NCI-H2171 treated with DMSO at 0.1 percent for 48 hours (cell line): Measurements from ENCODE around the gene FBXO42.
"Not testable (repeated sequence)": the region's sequence is repeated elsewhere in the genome, so short reads cannot be mapped to it uniquely, and the experiment has no call there.

Experiments used
- DNase-seq: peaks from one replicate; lab custom pipeline; 2025; lab: John Stamatoyannopoulos, UW

FBXO42 gene

GRCh38 chr1:16266411-16267118 lies 85.7 kb downstream of the FBXO42 start:
- no peak for DNase-seq

DNA sequence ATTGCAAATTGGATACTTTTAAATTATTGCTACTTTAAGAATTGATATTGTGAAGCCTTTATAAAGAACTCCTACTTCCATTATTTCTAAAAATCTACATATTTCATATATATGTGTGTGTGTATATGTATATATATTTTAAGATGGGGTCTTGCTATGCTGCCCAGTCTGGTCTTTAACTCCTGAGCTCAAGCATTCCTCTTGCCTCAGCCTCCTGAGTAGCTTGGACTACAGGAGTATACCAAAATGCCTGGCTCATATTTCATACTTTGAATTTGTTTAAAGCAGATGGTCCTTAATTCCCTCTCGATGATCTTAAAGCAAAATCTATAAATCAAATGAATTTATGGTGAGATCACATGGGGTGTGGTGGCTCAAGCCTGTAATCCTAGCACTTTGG lies 90.2 kb downstream of the FBXO42 start:
- no peak for DNase-seq

- DNase-seq = no peak
These were observed 91.5 kb downstream of the FBXO42 start for GRCh38 chr1:16260814-16261213.

DNA sequence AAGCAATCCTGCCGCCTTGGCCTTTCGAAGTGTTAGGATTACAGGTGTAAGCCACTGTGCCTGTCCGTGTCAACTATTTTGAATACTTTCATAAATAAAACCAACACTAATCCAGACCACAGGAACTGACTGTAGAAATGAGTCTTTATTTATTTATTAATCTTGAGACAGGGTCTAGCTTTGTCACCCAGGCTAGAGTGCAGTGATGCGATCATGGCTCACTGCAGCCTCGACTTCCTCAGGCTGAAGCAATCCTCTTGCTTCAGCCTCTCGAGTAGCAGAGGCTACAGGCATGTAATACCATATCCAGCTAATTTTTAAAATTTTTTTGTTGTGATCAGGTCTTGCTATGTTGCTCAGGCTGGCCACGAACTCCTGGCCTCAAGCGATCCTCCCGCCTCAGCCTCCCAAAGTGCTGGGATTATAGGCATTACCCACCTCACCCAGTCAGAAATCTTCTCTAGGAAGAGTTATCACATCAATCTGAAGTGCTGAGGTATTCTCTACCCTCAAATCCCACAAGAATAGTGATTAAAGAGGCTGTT lies 93.6 kb downstream of the FBXO42 start:
- no peak for DNase-seq

DNA sequence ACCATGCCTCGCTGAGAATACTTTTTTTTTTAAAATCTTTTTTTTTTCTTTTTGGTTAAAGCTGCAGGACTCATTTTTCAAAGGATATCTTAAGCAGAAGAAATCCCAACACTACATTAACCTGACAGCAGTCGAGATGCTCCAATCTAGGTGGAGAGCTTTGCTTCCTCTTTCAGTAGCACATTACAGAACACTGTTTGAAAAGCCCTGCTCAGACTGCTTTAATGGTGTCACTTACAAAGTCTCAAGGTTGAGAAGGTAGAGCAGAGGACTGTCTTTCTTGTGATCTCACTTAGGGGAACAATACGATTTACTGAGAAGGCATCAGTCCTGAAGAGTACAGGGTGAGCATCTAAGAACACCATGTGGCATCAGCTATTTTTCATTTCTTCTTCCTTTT lies 94.3 kb downstream of the FBXO42 start:
- DNase-seq = no peak

- not testable (repeated sequence) for DNase-seq
These were observed 94.7 kb downstream of the FBXO42 start for GRCh38 chr1:16257556-16257955.

GRCh38 chr1:16256478-16256877 lies 95.8 kb downstream of the FBXO42 start:
- DNase-seq = no peak

DNA sequence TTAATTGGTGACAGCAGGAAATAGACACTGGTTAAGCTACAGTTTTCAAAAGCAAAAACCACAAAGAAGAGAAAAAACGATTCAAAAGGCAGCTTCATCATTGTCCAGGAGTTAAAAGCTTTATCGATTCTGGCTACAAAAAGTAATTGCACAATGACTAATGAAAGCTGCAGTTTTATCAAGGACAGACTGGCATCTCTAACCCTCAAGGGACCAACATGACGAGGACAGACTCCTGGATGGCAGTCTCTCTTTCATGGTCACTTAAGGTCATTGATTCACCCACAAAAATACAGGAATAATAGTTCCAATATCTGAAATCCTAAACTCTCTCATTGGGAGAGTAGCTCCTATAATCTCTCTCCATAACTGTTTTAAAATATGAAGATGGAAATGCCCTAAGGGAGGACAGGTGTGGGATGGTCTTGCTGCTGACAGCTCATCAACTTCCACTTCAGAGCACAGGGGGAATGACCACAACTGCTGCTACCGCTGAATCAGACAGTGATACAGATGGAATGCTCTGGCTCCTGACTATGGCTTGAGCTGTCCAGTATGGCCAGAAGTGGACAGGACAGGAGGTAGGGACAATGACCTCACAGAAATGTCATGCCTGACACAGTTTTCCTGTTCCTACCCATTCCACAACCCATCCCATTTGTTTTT lies 97.9 kb downstream of the FBXO42 start:
- DNase-seq = no peak

DNA sequence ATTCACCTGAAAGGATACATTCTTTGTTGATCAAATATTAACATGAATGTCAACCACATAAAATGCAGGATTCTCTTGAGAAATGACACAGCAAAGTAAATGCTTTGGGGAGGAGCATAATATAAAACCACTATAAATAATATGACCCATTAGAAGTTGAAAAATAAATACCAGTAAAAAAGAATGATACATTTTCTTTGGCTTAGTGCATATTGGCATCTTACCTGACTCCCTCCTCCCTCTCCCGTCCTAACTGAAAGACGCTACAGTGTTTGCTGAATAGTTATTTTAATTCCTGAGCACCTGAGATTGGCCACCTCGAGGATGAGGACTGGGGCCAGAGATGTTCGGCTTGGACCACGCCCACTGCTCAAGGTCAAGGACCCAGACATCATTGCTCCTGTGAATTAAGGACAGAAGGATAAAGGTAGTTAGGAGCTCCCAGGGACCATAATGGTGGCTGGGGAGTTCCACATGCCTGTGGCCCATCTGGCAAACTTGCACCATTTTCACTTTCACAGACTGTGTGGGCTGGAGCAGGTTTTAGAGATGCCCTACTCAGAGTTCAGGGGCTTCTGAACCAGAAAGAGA lies 98.9 kb downstream of the FBXO42 start:
- no peak for DNase-seq

DNA sequence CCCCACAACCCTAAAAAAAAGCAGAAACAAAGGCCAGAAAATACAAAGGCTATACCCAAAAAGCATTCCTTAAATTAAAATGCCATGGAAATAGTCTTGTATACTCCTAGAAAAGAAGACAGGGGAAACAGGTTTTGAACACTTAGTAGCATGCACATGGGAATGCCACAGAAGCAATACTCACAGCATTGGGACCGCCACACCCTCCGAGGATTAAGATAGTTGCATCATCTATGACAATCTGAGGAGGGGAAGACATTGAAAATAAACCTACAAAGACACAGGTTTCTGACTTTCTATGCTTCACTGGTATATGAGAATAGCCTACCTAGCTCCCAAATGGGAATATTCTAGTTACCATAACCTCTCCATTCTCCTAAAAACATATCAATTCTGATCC lies 99.4 kb downstream of the FBXO42 start:
- no peak for DNase-seq

DNA sequence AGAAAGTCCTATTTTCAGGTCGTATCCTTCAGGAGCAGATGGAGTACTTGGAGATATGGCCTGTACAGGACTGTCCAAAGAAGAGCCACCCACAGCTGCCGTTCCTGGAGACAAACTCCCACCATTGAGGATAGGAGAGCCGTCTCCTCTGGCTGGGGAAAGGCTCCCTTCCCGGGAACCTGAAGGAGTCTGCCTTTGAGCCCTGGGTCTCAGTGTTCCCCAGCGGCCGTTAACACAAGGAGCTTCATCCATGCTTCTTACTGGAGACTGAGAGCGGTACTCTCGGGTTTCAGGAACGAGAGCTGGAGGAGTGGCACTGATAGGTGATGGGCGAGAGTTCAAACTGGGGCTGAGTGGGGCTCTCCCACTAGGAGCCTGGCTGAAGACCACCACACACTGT lies 100.9 kb downstream of the FBXO42 start:
- no peak for DNase-seq

DNA sequence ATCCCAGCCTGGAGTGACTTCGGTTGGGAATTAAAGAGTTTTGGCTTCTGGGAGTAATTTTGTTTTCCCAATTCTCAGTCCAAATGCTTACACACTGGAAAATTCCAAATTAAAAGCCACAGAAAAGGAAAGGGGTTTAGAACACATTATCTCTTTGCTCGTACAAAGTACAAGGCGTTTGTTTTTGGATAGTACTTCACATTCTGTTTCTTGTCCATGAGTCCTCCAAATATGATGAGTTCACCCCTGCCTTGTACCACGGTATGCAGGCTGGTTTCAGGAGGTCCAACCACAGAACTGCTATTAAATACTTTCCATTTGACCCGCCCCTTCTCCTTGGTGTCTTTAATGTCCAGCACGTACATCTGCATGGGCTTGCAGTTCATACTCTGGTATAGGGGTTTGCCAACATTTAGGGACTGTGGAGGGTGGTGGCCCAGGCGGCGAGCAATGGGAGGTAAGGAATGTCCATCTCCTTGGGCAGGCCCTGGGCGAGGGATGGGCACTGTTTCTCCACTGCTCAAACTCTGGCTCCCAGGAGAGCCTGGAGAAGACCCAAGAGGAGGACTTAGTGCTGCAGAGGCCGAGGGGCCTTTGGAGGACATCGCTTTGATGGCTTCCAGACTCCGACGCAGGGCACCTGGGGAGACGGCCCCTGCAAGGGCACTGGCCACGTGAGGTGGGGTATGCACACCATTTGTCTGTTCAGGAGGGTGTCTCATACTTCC lies 101.6 kb downstream of the FBXO42 start:
- DNase-seq = no peak

GRCh38 chr1:16249596-16250241 lies 102.6 kb downstream of the FBXO42 start:
- no peak for DNase-seq

DNA sequence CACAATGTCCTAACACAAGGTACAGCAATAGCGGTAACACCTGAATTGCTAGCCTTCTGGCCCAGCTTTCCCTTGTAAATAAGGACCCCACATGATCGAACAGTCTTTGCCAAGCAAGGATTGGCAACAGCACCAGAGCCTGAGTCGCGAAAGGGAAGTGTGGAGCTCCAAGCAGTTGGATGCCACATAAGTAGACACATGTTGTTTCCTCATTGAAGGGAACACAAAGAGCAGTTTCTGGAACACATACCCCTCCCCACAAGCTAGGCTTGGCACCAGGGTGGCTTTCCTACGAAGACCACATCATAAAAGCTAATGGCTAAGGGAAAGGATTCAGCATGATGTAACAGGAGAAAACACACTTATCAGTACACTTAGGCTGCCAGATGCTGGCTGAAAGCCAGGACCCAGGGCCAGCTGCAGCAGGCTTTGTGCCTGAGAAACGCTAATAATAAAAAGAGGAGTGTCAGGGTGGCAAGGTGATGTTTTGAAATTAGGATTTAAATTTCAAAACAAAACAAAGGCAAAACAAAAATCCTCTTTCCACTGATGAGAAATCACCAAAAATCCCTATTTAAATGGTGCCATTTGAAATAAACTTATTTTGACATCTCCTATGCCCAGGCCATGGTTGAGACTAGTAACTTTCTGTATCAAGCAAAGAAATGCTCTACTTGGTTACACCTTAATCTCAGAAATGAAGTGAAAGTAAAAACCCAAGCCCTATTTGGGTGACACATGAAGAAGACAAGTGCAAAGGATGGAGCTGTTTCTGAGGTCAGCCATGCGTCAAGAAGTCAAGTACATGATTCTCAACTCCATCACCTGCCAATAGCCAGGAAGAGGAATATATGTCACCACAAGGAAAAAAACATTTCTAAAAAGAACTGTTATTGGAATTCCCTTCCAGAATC lies 103.4 kb downstream of the FBXO42 start:
- peak; percentile 92 for DNase-seq

GRCh38 chr1:16248007-16248436 lies 104.3 kb downstream of the FBXO42 start:
- DNase-seq = no peak

GRCh38 chr1:16247441-16247840 lies 104.8 kb downstream of the FBXO42 start:
- no peak for DNase-seq

DNA sequence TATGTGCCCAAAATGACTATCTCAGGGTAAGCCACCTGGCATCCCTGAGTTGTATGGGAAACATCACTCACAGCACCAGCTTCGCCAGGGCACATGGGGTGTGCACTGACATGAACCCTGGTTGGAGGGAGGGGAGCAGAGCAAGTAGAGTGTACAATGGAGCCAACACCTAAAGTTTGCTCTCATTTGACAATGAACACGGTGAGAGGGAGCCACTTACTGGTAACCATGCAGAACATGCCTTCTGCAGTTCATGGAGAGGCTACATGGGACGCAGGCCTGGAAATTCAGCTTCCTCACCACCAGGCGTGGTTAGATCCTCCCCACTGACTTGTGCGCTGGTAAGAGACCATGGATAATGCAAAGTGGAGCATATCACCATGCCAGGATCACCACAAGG lies 105.3 kb downstream of the FBXO42 start:
- no peak for DNase-seq

GRCh38 chr1:16246239-16246638 lies 106.0 kb downstream of the FBXO42 start:
- DNase-seq = not testable (repeated sequence)

- DNase-seq = no peak
These were observed 106.6 kb downstream of the FBXO42 start for GRCh38 chr1:16245476-16246196.

GRCh38 chr1:16244650-16245285 lies 107.5 kb downstream of the FBXO42 start:
- no peak for DNase-seq
